Right atrium auricular region (tissue), 2 donors: ENCODE data around the gene ABLIM3. TPM values are rescaled to one million over a fixed set of nuclear protein-coding genes. Genes with fewer than 3 reads are reported as not detected.

Experiments
- DNase-seq: peaks from one replicate; pipeline ENCODE4 v3.0.0-alpha.2; 2019; ENCODE audit warnings: low spot score
- H3K27ac ChIP-seq, 2 donors: fragments of 200-600 bp; sonication (generic); 1 replicate in 1 of 2; 2 replicates in 1 of 2; pipeline ENCODE4 v1.5.1; 2016 to 2019
- H3K27me3 ChIP-seq, 2 donors: fragments of 200-600 bp; sonication (generic); one replicate each; pipeline versions ENCODE4 v1.5.1 to v1.6.0; 2017 to 2019
- H3K36me3 ChIP-seq: fragments of 200-600 bp; sonication (generic); one replicate; pipeline ENCODE4 v1.5.1; 2016
- H3K4me1 ChIP-seq, 2 donors: fragments of 200-600 bp; sonication (generic); one replicate each; pipeline versions ENCODE4 v1.5.1 to v1.6.0; 2017 to 2019
- H3K4me3 ChIP-seq, 2 donors: fragments of 200-600 bp; sonication (generic); 1 replicate in 1 of 2; 2 replicates in 1 of 2; pipeline ENCODE4 v1.5.1; 2017 to 2019; ENCODE audit warnings: mild to moderate bottlenecking in 1 of 2, moderate library complexity in 1 of 2
- H3K9me3 ChIP-seq, 2 donors: fragments of 200-600 bp; sonication (generic); one replicate each; pipeline ENCODE4 v1.5.1; 2019
- total RNA-seq, 2 donors: library from RNA; depleted of rRNA; stranded (reverse); fragments of >200 nt; gene quantifications; one replicate each; pipeline ENCODE4 v1.1.0, GENCODE V29; 2016
- TF ChIP-seq, protein P1 (sequence below), 2 donors: fragments of 200-600 bp; sonication (generic); IDR thresholded peaks; one replicate each; pipeline ENCODE4 v1.5.1; 2019; ENCODE audit warnings: antibody characterized with exemption in 2 of 2

ABLIM3 gene
- total RNA-seq, 2 donors from 2014 or later = 109 to 145 TPM

DNA sequence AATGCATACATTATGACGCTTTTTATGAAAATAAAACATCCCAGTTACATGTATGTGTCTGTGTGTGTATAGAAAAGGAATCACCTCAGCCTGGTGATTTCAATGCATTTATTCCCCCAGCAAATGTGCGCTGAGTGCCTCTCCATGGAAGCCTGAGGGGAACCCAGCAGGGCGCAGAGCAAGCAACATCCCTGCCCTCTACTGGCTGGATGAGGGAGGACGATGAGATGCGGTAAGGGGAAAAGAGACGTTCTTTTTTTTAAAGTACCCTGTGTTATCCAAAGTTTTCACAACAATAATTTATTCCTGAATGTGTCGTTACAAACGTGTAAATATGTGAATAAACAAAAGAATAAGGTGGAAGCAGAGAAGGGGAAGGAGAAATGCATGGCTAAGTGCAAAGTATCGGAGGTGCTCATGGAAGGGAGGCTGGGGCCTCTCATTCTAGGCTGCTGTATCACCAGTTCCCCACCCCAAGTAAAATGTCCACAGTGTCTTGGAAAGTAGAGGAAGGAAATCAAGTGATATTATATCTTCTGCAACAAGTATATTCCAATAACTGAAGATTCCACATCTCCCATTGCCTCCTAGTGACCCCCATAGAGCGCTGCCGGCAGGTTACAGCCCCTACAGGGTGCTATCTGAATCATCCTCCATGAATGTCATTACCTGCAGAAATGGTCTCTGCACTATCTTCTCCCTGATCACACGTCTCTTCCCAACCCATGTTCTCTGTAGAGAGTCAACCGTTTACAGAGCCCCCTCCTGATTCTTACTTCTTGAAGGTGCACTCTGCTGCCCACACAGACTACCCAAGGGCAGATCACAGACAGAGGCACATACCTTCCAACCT, 13.0 kb upstream of the ABLIM3 start:
- TF ChIP-seq, protein P1, sequence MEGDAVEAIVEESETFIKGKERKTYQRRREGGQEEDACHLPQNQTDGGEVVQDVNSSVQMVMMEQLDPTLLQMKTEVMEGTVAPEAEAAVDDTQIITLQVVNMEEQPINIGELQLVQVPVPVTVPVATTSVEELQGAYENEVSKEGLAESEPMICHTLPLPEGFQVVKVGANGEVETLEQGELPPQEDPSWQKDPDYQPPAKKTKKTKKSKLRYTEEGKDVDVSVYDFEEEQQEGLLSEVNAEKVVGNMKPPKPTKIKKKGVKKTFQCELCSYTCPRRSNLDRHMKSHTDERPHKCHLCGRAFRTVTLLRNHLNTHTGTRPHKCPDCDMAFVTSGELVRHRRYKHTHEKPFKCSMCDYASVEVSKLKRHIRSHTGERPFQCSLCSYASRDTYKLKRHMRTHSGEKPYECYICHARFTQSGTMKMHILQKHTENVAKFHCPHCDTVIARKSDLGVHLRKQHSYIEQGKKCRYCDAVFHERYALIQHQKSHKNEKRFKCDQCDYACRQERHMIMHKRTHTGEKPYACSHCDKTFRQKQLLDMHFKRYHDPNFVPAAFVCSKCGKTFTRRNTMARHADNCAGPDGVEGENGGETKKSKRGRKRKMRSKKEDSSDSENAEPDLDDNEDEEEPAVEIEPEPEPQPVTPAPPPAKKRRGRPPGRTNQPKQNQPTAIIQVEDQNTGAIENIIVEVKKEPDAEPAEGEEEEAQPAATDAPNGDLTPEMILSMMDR (IDR thresholded peaks at IDR 0.05) = peak; percentile 64 to 75
- H3K36me3 ChIP-seq = no peaks in the 10 kb centered on the region
- no peak overlapping the region for H3K4me3 ChIP-seq
- no peak for DNase-seq
- peaks cover 0 to 31% of the 10 kb centered on the region in 2 donors for H3K4me1 ChIP-seq
- no peaks in the 10 kb centered on the region for H3K9me3 ChIP-seq
- H3K27me3 ChIP-seq = no peaks in the 10 kb centered on the region
- H3K27ac ChIP-seq = peak overlapping the region; percentile 7 to 68

DNA sequence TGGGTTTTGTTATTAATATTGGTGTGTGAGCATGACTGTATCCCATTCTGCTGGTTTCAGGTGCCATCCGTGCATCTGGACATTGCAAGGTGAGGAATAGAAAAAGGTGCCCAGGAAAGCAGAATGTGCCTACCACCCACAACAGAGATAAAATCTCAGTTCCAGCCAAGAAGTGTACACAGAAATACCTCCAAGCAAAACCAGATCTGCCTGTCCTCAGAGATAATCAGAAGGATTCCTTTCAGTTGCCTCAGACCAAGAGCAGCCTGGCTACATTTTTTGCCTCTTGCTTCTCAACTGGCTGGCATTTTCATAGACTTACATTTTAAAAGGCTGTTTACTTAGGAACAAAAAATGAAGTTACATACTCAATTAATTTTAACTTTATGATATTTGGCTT, 12.1 kb upstream of the ABLIM3 start:
- Histone ChIP-seq H3K4me3 (no peak overlapping the region), H3K27ac (peak overlapping the region; percentile 64 to 68), H3K9me3 (no peaks in the 10 kb centered on the region), H3K36me3 (no peaks in the 10 kb centered on the region), H3K27me3 (no peaks in the 10 kb centered on the region), H3K4me1 (peaks cover 0 to 40% of the 10 kb centered on the region in 2 donors)
- TF ChIP-seq, protein P1 (IDR thresholded peaks at IDR 0.05) = no peak
- no peak for DNase-seq

DNA sequence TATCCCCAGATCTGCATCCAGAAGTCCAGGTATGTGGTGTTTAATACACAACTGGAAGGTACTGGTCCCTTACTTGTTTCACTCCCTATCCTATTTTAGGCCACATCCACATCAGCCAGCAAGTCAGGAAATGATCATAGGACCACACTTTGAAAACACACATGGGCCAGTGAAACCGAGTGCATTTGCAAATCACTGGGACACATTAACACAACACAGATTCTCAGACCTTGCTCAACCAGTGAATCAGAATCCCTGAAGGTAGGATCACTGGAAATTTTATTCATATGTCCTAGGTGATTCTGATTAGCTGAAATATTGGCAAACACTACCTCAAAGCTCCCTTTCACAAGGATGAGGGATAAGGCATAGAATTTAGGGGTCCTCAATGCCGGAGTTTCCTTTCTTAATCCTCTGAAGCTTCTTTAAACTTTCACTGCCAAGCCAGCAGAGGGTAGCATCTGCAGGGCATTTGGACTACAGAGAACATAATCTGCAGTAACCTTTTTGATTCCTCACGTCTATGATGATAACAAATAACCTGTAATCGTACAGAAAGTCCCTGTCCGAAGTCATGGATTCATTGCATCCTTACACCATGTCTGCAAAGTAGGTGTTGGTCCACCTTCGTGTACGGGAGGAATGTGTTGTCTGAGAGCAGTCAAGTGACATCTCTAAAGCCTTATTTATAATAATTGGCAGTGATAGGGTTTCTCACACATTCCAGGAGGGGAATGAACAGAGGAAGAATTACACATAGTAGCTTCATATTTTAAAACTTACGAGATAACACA, 11.0 kb upstream of the ABLIM3 start:
- DNase-seq = no peak
- H3K27me3 ChIP-seq = no peaks in the 10 kb centered on the region
- no peaks in the 10 kb centered on the region for H3K9me3 ChIP-seq
- no peaks in the 10 kb centered on the region for H3K36me3 ChIP-seq
- TF ChIP-seq, protein P1 (IDR thresholded peaks at IDR 0.05) = peak in 1 of 2 donors; percentile 71
- H3K27ac ChIP-seq = peak overlapping the region; percentile 64 to 68
- H3K4me1 ChIP-seq = peaks cover 0 to 51% of the 10 kb centered on the region in 2 donors
- no peak overlapping the region for H3K4me3 ChIP-seq

DNA sequence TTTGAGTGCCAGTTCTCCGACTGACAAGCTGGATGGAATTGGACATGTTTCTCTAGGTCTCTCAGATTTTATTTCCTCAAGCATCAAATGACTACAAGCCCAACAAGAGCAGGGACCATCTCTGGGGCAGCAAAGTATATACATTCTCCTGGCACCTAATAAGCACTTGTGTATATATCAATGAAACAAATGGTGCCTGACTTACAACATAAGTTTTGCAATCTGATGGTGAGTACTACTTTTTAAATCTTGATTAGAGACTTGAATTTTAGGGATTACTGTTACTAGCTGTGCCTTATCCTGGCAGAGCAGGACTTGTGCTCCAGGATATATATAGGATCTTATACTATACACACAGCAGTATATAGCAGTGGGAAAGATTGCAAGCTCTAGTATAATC, 8.8 kb upstream of the ABLIM3 start:
- H3K9me3 ChIP-seq = no peaks in the 10 kb centered on the region
- no peak overlapping the region for H3K4me3 ChIP-seq
- no peak for DNase-seq
- no peaks in the 10 kb centered on the region for H3K36me3 ChIP-seq
- H3K27me3 ChIP-seq = no peaks in the 10 kb centered on the region
- peaks cover 0 to 66% of the 10 kb centered on the region in 2 donors for H3K4me1 ChIP-seq
- peak overlapping the region; percentile 87 to 89 for H3K27ac ChIP-seq
- TF ChIP-seq, protein P1 (IDR thresholded peaks at IDR 0.05) = no peak

DNA sequence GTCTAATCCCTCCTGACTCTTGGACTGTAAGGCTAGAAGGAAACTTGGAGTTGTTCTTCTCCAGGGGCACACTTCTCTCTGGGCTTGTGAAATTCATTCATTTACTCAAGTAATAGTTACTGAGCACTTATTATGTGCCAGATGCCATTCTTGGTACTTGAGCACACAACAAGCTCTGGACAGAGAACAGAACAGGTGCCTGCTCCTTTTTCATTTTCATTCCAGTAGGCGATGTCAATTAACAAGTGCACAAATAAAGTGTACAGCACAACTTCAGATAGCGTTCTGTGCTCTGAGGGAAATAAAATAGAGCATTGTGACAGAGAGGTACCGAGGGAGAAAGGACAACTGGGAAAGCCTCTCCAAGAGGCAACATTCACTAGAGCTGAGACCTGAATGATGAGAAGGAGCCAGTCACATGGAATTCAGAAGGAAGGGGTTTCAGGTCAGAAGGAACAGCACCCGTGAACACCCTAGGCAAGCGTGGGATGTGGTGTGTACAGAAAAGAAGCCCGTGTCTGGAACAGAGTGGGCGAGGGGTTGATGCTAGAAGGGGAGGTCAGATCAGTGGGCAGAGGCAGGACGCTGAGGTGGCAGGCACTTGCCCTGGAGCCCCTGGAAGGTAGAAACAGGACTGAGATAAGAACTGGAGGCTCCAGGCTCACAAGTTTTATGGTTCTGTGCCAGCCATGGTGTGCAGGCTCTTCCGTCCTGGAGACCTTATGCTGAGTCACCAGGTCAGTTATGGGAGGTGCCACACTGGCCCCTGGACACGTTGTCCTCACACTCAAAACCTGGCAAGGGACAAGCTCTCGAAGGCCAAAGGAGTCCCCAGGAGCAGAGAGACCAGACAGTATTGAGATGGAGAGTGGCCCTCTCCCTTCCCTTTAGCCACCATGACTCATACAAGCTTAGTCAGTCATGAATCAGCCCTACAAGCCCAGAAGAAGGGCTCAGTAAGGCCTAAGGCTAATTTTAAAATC, 7.2 kb upstream of the ABLIM3 start:
- peak; percentile 93 for DNase-seq
- peak overlapping the region; percentile 87 to 89 for H3K27ac ChIP-seq
- no peaks in the 10 kb centered on the region for H3K27me3 ChIP-seq
- H3K4me3 ChIP-seq = no peak overlapping the region
- H3K9me3 ChIP-seq = no peaks in the 10 kb centered on the region
- H3K4me1 ChIP-seq = peaks cover 0 to 59% of the 10 kb centered on the region in 2 donors
- TF ChIP-seq, protein P1 (IDR thresholded peaks at IDR 0.05) = no peak
- no peaks in the 10 kb centered on the region for H3K36me3 ChIP-seq
